Progenitor cell of endocrine pancreas (in vitro differentiated cells): ENCODE data around the gene CD52. TPM values are rescaled to one million over a fixed set of nuclear protein-coding genes. Genes with fewer than 3 reads are reported as not detected.

ENCODE experiments used
- DNase-seq: peaks from one replicate; pipeline ENCODE4 v3.0.0; 2021; ENCODE audit warnings: low spot score; ENCODE audit not compliant: unreplicated experiment
- H3K27ac Mint-ChIP-seq: 2 replicates; pipeline ENCODE4 v1.8.0; 2021; ENCODE audit warnings: mild to moderate bottlenecking, moderate library complexity, mixed read lengths
- H3K27me3 Mint-ChIP-seq: 2 replicates; pipeline ENCODE4 v1.8.0; 2021; ENCODE audit warnings: mixed read lengths
- H3K36me3 Mint-ChIP-seq: 2 replicates; pipeline ENCODE4 v1.8.0; 2022; ENCODE audit warnings: mixed read lengths; ENCODE audit not compliant: insufficient read depth
- H3K4me1 Mint-ChIP-seq: 2 replicates; pipeline ENCODE4 v1.8.0; 2021; ENCODE audit warnings: low read depth, mixed read lengths
- H3K4me3 Mint-ChIP-seq: 2 replicates; pipeline ENCODE4 v1.8.0; 2021; ENCODE audit warnings: low read depth, mild to moderate bottlenecking, moderate library complexity, mixed read lengths
- H3K9me3 Mint-ChIP-seq: 2 replicates; pipeline ENCODE4 v1.8.0; 2021; ENCODE audit warnings: low read depth, mixed read lengths
- CTCF ChIP-seq: fragments of 200-600 bp; sonication (generic); IDR thresholded peaks from one replicate; pipeline ENCODE4 v1.5.0; 2021; ENCODE audit warnings: antibody characterized with exemption, mild to moderate bottlenecking; ENCODE audit not compliant: unreplicated experiment
- total RNA-seq: library from RNA; stranded (reverse); gene quantifications from 2 replicates; pipeline ENCODE4 v1.2.1, GENCODE V29; 2021

The CD52 gene
- total RNA-seq, 1 donor from 2014 or later, result 0.89 TPM

- H3K4me3 Mint-ChIP-seq, result peak overlapping the region; percentile 66
- TF ChIP-seq CTCF, result no peak
- H3K4me1 Mint-ChIP-seq, result peaks cover 29% of the 10 kb centered on the region
- no peak for DNase-seq
- H3K27ac Mint-ChIP-seq, result no peak overlapping the region
- no peaks in the 10 kb centered on the region for H3K9me3 Mint-ChIP-seq
- H3K27me3 Mint-ChIP-seq, result no peaks in the 10 kb centered on the region
- H3K36me3 Mint-ChIP-seq, result peaks cover 4% of the 10 kb centered on the region
Observed at GRCh38 chr1:26281971-26282370, 35.8 kb upstream of the CD52 start.

GRCh38 chr1:26282401-26282918, 35.3 kb upstream of the CD52 start:
- Mint-ChIP-seq H3K4me3 (no peak overlapping the region), H3K9me3 (no peaks in the 10 kb centered on the region), H3K27ac (no peak overlapping the region), H3K27me3 (no peaks in the 10 kb centered on the region), H3K36me3 (peaks cover 4% of the 10 kb centered on the region), H3K4me1 (peaks cover 25% of the 10 kb centered on the region)
- TF ChIP-seq CTCF, result no peak
- DNase-seq, result no peak

- DNase-seq, result no peak
- Mint-ChIP-seq H3K27ac (peak overlapping the region; percentile 71), H3K9me3 (no peaks in the 10 kb centered on the region), H3K4me1 (peaks cover 19% of the 10 kb centered on the region), H3K27me3 (no peaks in the 10 kb centered on the region), H3K36me3 (peaks cover 4% of the 10 kb centered on the region), H3K4me3 (no peak overlapping the region)
- TF ChIP-seq CTCF, result no peak
Observed at GRCh38 chr1:26283279-26283853, 34.4 kb upstream of the CD52 start.

- no peaks in the 10 kb centered on the region for H3K9me3 Mint-ChIP-seq
- no peak overlapping the region for H3K4me3 Mint-ChIP-seq
- no peak for TF ChIP-seq CTCF
- no peak for DNase-seq
- H3K27me3 Mint-ChIP-seq, result no peaks in the 10 kb centered on the region
- H3K4me1 Mint-ChIP-seq, result peaks cover 16% of the 10 kb centered on the region
- no peak overlapping the region for H3K27ac Mint-ChIP-seq
- peaks cover 3% of the 10 kb centered on the region for H3K36me3 Mint-ChIP-seq
Observed at GRCh38 chr1:26283871-26284596, 33.7 kb upstream of the CD52 start.

GRCh38 chr1:26284597-26285347, 33.0 kb upstream of the CD52 start:
- Mint-ChIP-seq H3K4me1 (peaks cover 11% of the 10 kb centered on the region), H3K27me3 (no peaks in the 10 kb centered on the region), H3K9me3 (no peaks in the 10 kb centered on the region), H3K4me3 (no peak overlapping the region), H3K27ac (no peak overlapping the region), H3K36me3 (peaks cover 3% of the 10 kb centered on the region)
- TF ChIP-seq CTCF, result peak; percentile 87
- peak; percentile 47 for DNase-seq
